ENCODE measurements around the gene FBXO33. TPM values are rescaled to one million over a fixed set of nuclear protein-coding genes. Genes with fewer than 3 reads are reported as not detected.

Gene FBXO33
- polyA plus RNA-seq, 2 of the 4 experiments (the other 2 are of a cell fraction), result 8.2 to 10.6 TPM

GRCh38 chr14:39435241-39435640 is 3.0 kb upstream of the FBXO33 start:
- FAIRE-seq (no peak), DNase-seq (ENCODE audit: low read depth in 1 of 2, low spot score in 1 of 2) (no peak), ATAC-seq (no peak)
- WGBS (ENCODE audit: missing lambda C conversion rate), result 83% methylated on average over 6 of the region's 6 CpGs
- Histone ChIP-seq H3K4me3 (no peak overlapping the region), H3K4me1 (peaks cover 12% of the 10 kb centered on the region; the same call in 2 of the 3 replicates), H3K27ac (no peak overlapping the region), H3K4me2 (no peak overlapping the region), H3K9me3 (no peaks in the 10 kb centered on the region)
- TF ChIP-seq HDAC2 (IDR thresholded peaks at IDR 0.05) (no peak), NR3C1 (IDR thresholded peaks at IDR 0.05) (no peak), JUN (IDR thresholded peaks at IDR 0.05) (no peak), REST (IDR thresholded peaks at IDR 0.05) (no peak), EP300 (IDR thresholded peaks at IDR 0.05) (no peak), FOSL2 (IDR thresholded peaks at IDR 0.05) (no peak), FOSL2 (CRISPR knock-in tag; IDR thresholded peaks at IDR 0.05) (no peak), RFX5 (IDR thresholded peaks at IDR 0.05) (no peak), BCL3 (IDR thresholded peaks at IDR 0.05) (no peak), MAFK (IDR thresholded peaks at IDR 0.05; ENCODE audit: partially characterized antibody) (no peak), RNF2 (IDR thresholded peaks at IDR 0.05; ENCODE audit: borderline replicate concordance, low read depth) (no peak), SREBF2 (IDR thresholded peaks at IDR 0.05) (no peak), CHD4 (IDR thresholded peaks at IDR 0.05; ENCODE audit: borderline replicate concordance) (no peak), HEYL (CRISPR knock-in tag; IDR thresholded peaks at IDR 0.05) (no peak), MYC (IDR thresholded peaks at IDR 0.05; ENCODE audit: borderline replicate concordance, low read length) (no peak), PBX3 (IDR thresholded peaks at IDR 0.05) (no peak), MAZ (IDR thresholded peaks at IDR 0.05; ENCODE audit: borderline replicate concordance, low read depth, low read length) (no peak), BHLHE40 (IDR thresholded peaks at IDR 0.05; ENCODE audit: low read depth, low read length) (no peak), ZC3H11A (IDR thresholded peaks at IDR 0.05) (no peak), TFCP2L1 (CRISPR knock-in tag; IDR thresholded peaks at IDR 0.05) (no peak), ESRRA (IDR thresholded peaks at IDR 0.05; ENCODE audit: borderline replicate concordance, low read length) (no peak)
- ChIA-PET CTCF (interaction anchor here (0.8 to 1.2 kb wide), 2 partner anchors 9 to 14 kb away, joined by 3 to 4 read pairs; no protein-coding TSS in a partner anchor), POLR2A (no interaction called here)

- no peak overlapping the region for H3K27ac ChIP-seq
- no peaks in the 10 kb centered on the region for H3K9me3 ChIP-seq
- ATAC-seq, result no peak
- 47% methylated on average over 2 of the region's 2 CpGs for WGBS (ENCODE audit: missing lambda C conversion rate)
- H3K4me3 ChIP-seq, result no peak overlapping the region
- ChIA-PET CTCF (interaction anchor here (0.8 to 1.5 kb wide), 2 partner anchors 11 to 336 kb away, joined by 3 read pairs; no protein-coding TSS in a partner anchor), POLR2A (no interaction called here)
- FAIRE-seq, result no peak
- H3K4me1 ChIP-seq, result peaks cover 17% of the 10 kb centered on the region; the same call in 2 of the 3 replicates
- DNase-seq (ENCODE audit: low read depth in 1 of 2, low spot score in 1 of 2), result no peak
- TF ChIP-seq MYC (IDR thresholded peaks at IDR 0.05; ENCODE audit: borderline replicate concordance, low read length), result no peak
- TF ChIP-seq RARB (CRISPR knock-in tag; IDR thresholded peaks at IDR 0.05), result no peak
- TF ChIP-seq KDM1A (IDR thresholded peaks at IDR 0.05; ENCODE audit: low read depth), result no peak
- H3K4me2 ChIP-seq, result no peak overlapping the region
These were observed 2.2 kb upstream of the FBXO33 start for GRCh38 chr14:39434401-39434800.

Data from A549 (cell line).